KMS-11 (cell line): ENCODE measurements around the gene ANTXRL.

Experiments used
- H2AFZ ChIP-seq: fragments of 200-600 bp; sonication (generic); 2 replicates; pipeline ENCODE4 v1.6.1; 2016; ENCODE audit warnings: antibody characterized with exemption, mixed run types, low read depth
- H3K27ac ChIP-seq: fragments of 200-600 bp; sonication (generic); 2 replicates; pipeline ENCODE4 v1.6.1; 2016; ENCODE audit warnings: mild to moderate bottlenecking, mixed run types
- H3K27me3 ChIP-seq: fragments of 200-600 bp; sonication (generic); 2 replicates; pipeline ENCODE4 v1.6.1; 2017; ENCODE audit warnings: mild to moderate bottlenecking, low read depth, mixed run types, moderate library complexity; ENCODE audit not compliant: insufficient read depth
- H3K36me3 ChIP-seq: fragments of 200-600 bp; sonication (generic); 2 replicates; pipeline ENCODE4 v1.6.1; 2017; ENCODE audit warnings: mild to moderate bottlenecking, mixed run types; ENCODE audit not compliant: insufficient read depth
- H3K4me1 ChIP-seq: fragments of 200-600 bp; sonication (generic); 2 replicates; pipeline ENCODE4 v1.6.1; 2016; ENCODE audit warnings: mild to moderate bottlenecking, low read depth, mixed run types; ENCODE audit not compliant: poor library complexity, severe bottlenecking
- H3K4me2 ChIP-seq: fragments of 200-600 bp; sonication (generic); 2 replicates; pipeline ENCODE4 v1.7.0; 2016; ENCODE audit warnings: mild to moderate bottlenecking, mixed run types
- H3K4me3 ChIP-seq: fragments of 200-600 bp; sonication (generic); IDR thresholded peaks from 2 replicates; pipeline ENCODE4 v1.6.1; 2017; ENCODE audit warnings: low read depth, low read length, mixed read lengths; ENCODE audit not compliant: insufficient read depth
- H3K79me2 ChIP-seq: fragments of 200-600 bp; sonication (generic); 2 replicates; pipeline ENCODE4 v1.6.1; 2016; ENCODE audit warnings: low read depth, mixed run types; ENCODE audit not compliant: insufficient read depth
- H3K9ac ChIP-seq: fragments of 200-600 bp; sonication (generic); 2 replicates; pipeline ENCODE4 v1.6.1; 2016; ENCODE audit warnings: mild to moderate bottlenecking, mixed run types
- H4K20me1 ChIP-seq: fragments of 200-600 bp; sonication (generic); 2 replicates; pipeline ENCODE4 v1.6.1; 2016; ENCODE audit warnings: mild to moderate bottlenecking, mixed run types; ENCODE audit not compliant: insufficient read depth
- TF ChIP-seq, protein P1 (sequence below): fragments of 200-600 bp; sonication (generic); conservative IDR thresholded peaks from 2 replicates; pipeline ENCODE4 v1.6.1; 2017; ENCODE audit warnings: low read depth, mild to moderate bottlenecking, antibody characterized with exemption, low read length, moderate library complexity, mixed read lengths

Gene ANTXRL

GRCh38 chr10:46296641-46297141 is 9.9 kb downstream of the ANTXRL start:
- Histone ChIP-seq H3K9ac (no peak overlapping the region), H3K79me2 (no peaks in the 10 kb centered on the region), H3K36me3 (no peaks in the 10 kb centered on the region), H3K4me1 (no peaks in the 10 kb centered on the region), H2AFZ (no peak overlapping the region), H4K20me1 (no peaks in the 10 kb centered on the region), H3K4me2 (no peak overlapping the region), H3K4me3 (no peak overlapping the region), H3K27ac (no peak overlapping the region), H3K27me3 (no peaks in the 10 kb centered on the region)
- TF ChIP-seq, protein P1, sequence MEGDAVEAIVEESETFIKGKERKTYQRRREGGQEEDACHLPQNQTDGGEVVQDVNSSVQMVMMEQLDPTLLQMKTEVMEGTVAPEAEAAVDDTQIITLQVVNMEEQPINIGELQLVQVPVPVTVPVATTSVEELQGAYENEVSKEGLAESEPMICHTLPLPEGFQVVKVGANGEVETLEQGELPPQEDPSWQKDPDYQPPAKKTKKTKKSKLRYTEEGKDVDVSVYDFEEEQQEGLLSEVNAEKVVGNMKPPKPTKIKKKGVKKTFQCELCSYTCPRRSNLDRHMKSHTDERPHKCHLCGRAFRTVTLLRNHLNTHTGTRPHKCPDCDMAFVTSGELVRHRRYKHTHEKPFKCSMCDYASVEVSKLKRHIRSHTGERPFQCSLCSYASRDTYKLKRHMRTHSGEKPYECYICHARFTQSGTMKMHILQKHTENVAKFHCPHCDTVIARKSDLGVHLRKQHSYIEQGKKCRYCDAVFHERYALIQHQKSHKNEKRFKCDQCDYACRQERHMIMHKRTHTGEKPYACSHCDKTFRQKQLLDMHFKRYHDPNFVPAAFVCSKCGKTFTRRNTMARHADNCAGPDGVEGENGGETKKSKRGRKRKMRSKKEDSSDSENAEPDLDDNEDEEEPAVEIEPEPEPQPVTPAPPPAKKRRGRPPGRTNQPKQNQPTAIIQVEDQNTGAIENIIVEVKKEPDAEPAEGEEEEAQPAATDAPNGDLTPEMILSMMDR: no peak

- Histone ChIP-seq H3K27ac (no peak overlapping the region), H3K4me3 (no peak overlapping the region), H2AFZ (no peak overlapping the region), H3K4me1 (no peaks in the 10 kb centered on the region), H3K4me2 (no peak overlapping the region), H3K9ac (no peak overlapping the region), H4K20me1 (no peaks in the 10 kb centered on the region), H3K79me2 (no peaks in the 10 kb centered on the region), H3K27me3 (no peaks in the 10 kb centered on the region), H3K36me3 (no peaks in the 10 kb centered on the region)
- TF ChIP-seq, protein P1: no peak
Observed at GRCh38 chr10:46297406-46298204, 10.8 kb downstream of the ANTXRL start.

GRCh38 chr10:46298477-46299285 is 11.9 kb downstream of the ANTXRL start:
- Histone ChIP-seq H3K4me2 (no peak overlapping the region), H3K9ac (no peak overlapping the region), H4K20me1 (no peaks in the 10 kb centered on the region), H2AFZ (no peak overlapping the region), H3K79me2 (no peaks in the 10 kb centered on the region), H3K27ac (no peak overlapping the region), H3K4me1 (no peaks in the 10 kb centered on the region), H3K27me3 (no peaks in the 10 kb centered on the region), H3K4me3 (no peak overlapping the region), H3K36me3 (no peaks in the 10 kb centered on the region)
- TF ChIP-seq, protein P1: no peak

- no peak overlapping the region for H3K27ac ChIP-seq
Observed at GRCh38 chr10:46299286-46299535, 12.4 kb downstream of the ANTXRL start.

More at GRCh38 chr10:46299286-46299535, 12.4 kb downstream of the ANTXRL start:
- Histone ChIP-seq H3K4me3 (no peak overlapping the region), H3K79me2 (no peaks in the 10 kb centered on the region), H2AFZ (no peak overlapping the region), H3K4me1 (no peaks in the 10 kb centered on the region), H4K20me1 (no peaks in the 10 kb centered on the region), H3K36me3 (no peaks in the 10 kb centered on the region), H3K27me3 (no peaks in the 10 kb centered on the region), H3K9ac (no peak overlapping the region), H3K4me2 (no peak overlapping the region)
- TF ChIP-seq, protein P1: no peak
